GM19025 (cell line): ENCODE results near the gene WNT10A.
"Not testable (repeated sequence)": the region's sequence is repeated elsewhere in the genome, so short reads cannot be mapped to it uniquely, and the experiment has no call there.

Experiments used
- ATAC-seq: cut with Tn5 transposase; IDR thresholded peaks from one replicate; pipeline ENCODE4 v1.9.1; 2021; ENCODE audit warnings: mild to moderate bottlenecking, low read depth, moderate library complexity; ENCODE audit not compliant: unreplicated experiment

The WNT10A gene

GRCh38 chr2:218880102-218880858 is at the start of gene WNT10A:
Gene WNT10A, plus strand, starts transcription at chr2:218880852. Its CDS starts 144 bp downstream, at chr2:218880996.
- peak; percentile 72 for ATAC-seq

- no peak for ATAC-seq
These were observed 49.2 kb upstream of the WNT10A start, which contains the start of gene PRKAG3 for GRCh38 chr2:218831378-218831990. Gene PRKAG3, minus strand, starts transcription at chr2:218831803.

- no peak for ATAC-seq
These were observed 48.6 kb upstream of the WNT10A start for GRCh38 chr2:218832081-218832480.

- ATAC-seq, result no peak
These were observed 48.1 kb upstream of the WNT10A start for GRCh38 chr2:218832520-218832919.

- ATAC-seq, result no peak
These were observed 47.5 kb upstream of the WNT10A start for GRCh38 chr2:218833023-218833609.

GRCh38 chr2:218834685-218835084 is 46.0 kb upstream of the WNT10A start:
- ATAC-seq, result no peak

GRCh38 chr2:218837495-218837894 is 43.2 kb upstream of the WNT10A start:
- ATAC-seq, result no peak

GRCh38 chr2:218839430-218839829 is 41.2 kb upstream of the WNT10A start:
- no peak for ATAC-seq

- ATAC-seq, result no peak
These were observed 40.8 kb upstream of the WNT10A start for GRCh38 chr2:218839888-218840287.

- ATAC-seq, result not testable (repeated sequence)
These were observed 36.3 kb upstream of the WNT10A start for GRCh38 chr2:218844334-218844733.

- ATAC-seq, result not testable (repeated sequence)
These were observed 33.7 kb upstream of the WNT10A start for GRCh38 chr2:218846963-218847362.

- ATAC-seq, result no peak
These were observed 30.9 kb upstream of the WNT10A start for GRCh38 chr2:218849721-218850120.

- no peak for ATAC-seq
These were observed 29.9 kb upstream of the WNT10A start for GRCh38 chr2:218850796-218851195.

- no peak for ATAC-seq
These were observed 29.4 kb upstream of the WNT10A start for GRCh38 chr2:218851286-218851685.

- ATAC-seq, result no peak
These were observed 27.6 kb upstream of the WNT10A start for GRCh38 chr2:218852911-218853667.

- no peak for ATAC-seq
These were observed 26.9 kb upstream of the WNT10A start for GRCh38 chr2:218853766-218854165.

- no peak for ATAC-seq
These were observed 25.8 kb upstream of the WNT10A start for GRCh38 chr2:218854860-218855259.

- ATAC-seq, result no peak
These were observed 25.1 kb upstream of the WNT10A start for GRCh38 chr2:218855305-218856166.

GRCh38 chr2:218856167-218856895 is 24.3 kb upstream of the WNT10A start:
- no peak for ATAC-seq
